Measurements from ENCODE around the gene CDC42EP1. TPM values are rescaled to one million over a fixed set of nuclear protein-coding genes. Genes with fewer than 3 reads are reported as not detected.

CDC42EP1 gene
- total RNA-seq, 1 donor from 2014 or later = 8.9 TPM

GRCh38 chr22:37560608-37561211, 430 bp downstream of the CDC42EP1 start:
- DNase-seq = no peak

- DNase-seq = peak; percentile 79
Measured at GRCh38 chr22:37561212-37562048, 1.1 kb downstream of the CDC42EP1 start.

- no peak for DNase-seq
Measured at GRCh38 chr22:37562049-37562875, 2.0 kb downstream of the CDC42EP1 start.

GRCh38 chr22:37563153-37564081, 3.1 kb downstream of the CDC42EP1 start:
- no peak for DNase-seq

- DNase-seq = peak; percentile 34
Measured at GRCh38 chr22:37564111-37564711, 3.9 kb downstream of the CDC42EP1 start.

GRCh38 chr22:37565830-37566229, 5.5 kb downstream of the CDC42EP1 start:
- no peak for DNase-seq

- no peak for DNase-seq
Measured at GRCh38 chr22:37566329-37566837, 6.1 kb downstream of the CDC42EP1 start.

- DNase-seq = no peak
Measured at GRCh38 chr22:37566903-37567798, 6.9 kb downstream of the CDC42EP1 start.

- no peak for DNase-seq
Measured at GRCh38 chr22:37568012-37568411, 7.7 kb downstream of the CDC42EP1 start.

- no peak for DNase-seq
Measured at GRCh38 chr22:37568448-37569008, 8.2 kb downstream of the CDC42EP1 start.

- no peak for DNase-seq
Measured at GRCh38 chr22:37569009-37569920, 9.0 kb downstream of the CDC42EP1 start.

- DNase-seq = no peak
Measured at GRCh38 chr22:37569921-37570660, 9.8 kb downstream of the CDC42EP1 start.

- no peak for DNase-seq
Measured at GRCh38 chr22:37570661-37570976, 10.3 kb downstream of the CDC42EP1 start.

- no peak for DNase-seq
Measured at GRCh38 chr22:37571258-37571991, 11.1 kb downstream of the CDC42EP1 start.

- no peak for DNase-seq
Measured at GRCh38 chr22:37571992-37572373, 11.7 kb downstream of the CDC42EP1 start.

- no peak for DNase-seq
Measured at GRCh38 chr22:37575490-37576003, 15.3 kb downstream of the CDC42EP1 start.

- DNase-seq = no peak
Measured at GRCh38 chr22:37578002-37578401, 17.7 kb downstream of the CDC42EP1 start.
